Measurements from ENCODE around the gene SETD5. TPM values are rescaled to one million over a fixed set of nuclear protein-coding genes. Genes with fewer than 3 reads are reported as not detected.

SETD5 gene
- total and polyA plus RNA-seq, 8 donors = 25.5 to 78.0 (median 40.7) TPM

GRCh38 chr3:9448071-9448470 is 50.7 kb downstream of the SETD5 start:
- no peak for TF ChIP-seq CTCF (IDR thresholded peaks at IDR 0.05)
- Histone ChIP-seq H3K4me1 (peaks cover 0 to 3% (median 0%) of the 10 kb centered on the region in 3 donors), H3K9me3 (no peaks in the 10 kb centered on the region), H3K36me3 (peaks cover 0 to 84% (median 40%) of the 10 kb centered on the region in 3 donors), H3K27me3 (no peaks in the 10 kb centered on the region), H3K27ac (no peak overlapping the region), H3K4me3 (no peak overlapping the region)
- DNase-seq (no peak), FAIRE-seq (no peak), ATAC-seq (no peak)
- intact Hi-C loops (cut with DNase I) = loop anchor here in 1 of 3 donors (10.0 kb wide), 1 partner anchor 53 kb away; the partner anchor contains the start of gene SETD5
- whole genome bisulfite sequencing, 2 donors = 85 to 87% methylated on average over 4 of the region's 4 CpGs

DNA sequence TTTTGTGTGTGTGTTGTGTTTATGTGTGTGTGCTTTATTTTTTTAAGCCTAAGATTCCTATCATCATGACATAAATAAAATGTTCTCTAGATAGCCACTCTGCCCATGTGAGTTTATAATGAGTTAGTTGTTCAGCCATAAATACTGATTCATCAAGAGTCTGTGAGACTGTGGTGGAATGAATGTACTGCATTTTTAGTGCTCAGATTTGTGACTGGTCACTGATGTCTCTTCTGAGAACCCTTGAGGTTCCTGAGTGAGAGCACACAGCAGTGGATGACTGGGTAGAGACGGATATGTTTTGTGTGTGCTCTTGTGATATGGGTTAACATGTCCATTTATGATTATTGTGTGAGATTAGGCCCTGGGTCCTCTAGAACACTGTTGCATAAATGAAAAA is 51.2 kb downstream of the SETD5 start:
- H3K36me3 ChIP-seq = peaks cover 0 to 86% (median 34%) of the 10 kb centered on the region in 3 donors
- DNase-seq (no peak), ATAC-seq (no peak), FAIRE-seq (no peak)
- intact Hi-C loops (cut with DNase I) = loop anchor here in 1 of 3 donors (10.0 kb wide), 1 partner anchor 54 kb away; the partner anchor contains the start of gene SETD5
- peaks cover 0 to 3% (median 0%) of the 10 kb centered on the region in 3 donors for H3K4me1 ChIP-seq
- no peak overlapping the region for H3K27ac ChIP-seq
- H3K9me3 ChIP-seq = no peaks in the 10 kb centered on the region
- no peaks in the 10 kb centered on the region for H3K27me3 ChIP-seq
- TF ChIP-seq CTCF (IDR thresholded peaks at IDR 0.05) = no peak
- H3K4me3 ChIP-seq = no peak overlapping the region
- 86 to 88% methylated on average over 1 of the region's 1 CpG for WGBS, 2 donors

- 78 to 88% methylated on average over 1 of the region's 1 CpG for WGBS, 2 donors
- DNase-seq (no peak), FAIRE-seq (no peak), ATAC-seq (no peak)
- Histone ChIP-seq H3K4me1 (peaks cover 0 to 3% (median 0%) of the 10 kb centered on the region in 3 donors), H3K9me3 (no peaks in the 10 kb centered on the region), H3K4me3 (no peak overlapping the region), H3K27ac (no peak overlapping the region), H3K36me3 (peaks cover 0 to 87% (median 32%) of the 10 kb centered on the region in 3 donors), H3K27me3 (no peaks in the 10 kb centered on the region)
- intact Hi-C loops (cut with DNase I) = no loop called here
- TF ChIP-seq CTCF (IDR thresholded peaks at IDR 0.05) = no peak
Observed at GRCh38 chr3:9450126-9450525, 52.7 kb downstream of the SETD5 start.

DNA sequence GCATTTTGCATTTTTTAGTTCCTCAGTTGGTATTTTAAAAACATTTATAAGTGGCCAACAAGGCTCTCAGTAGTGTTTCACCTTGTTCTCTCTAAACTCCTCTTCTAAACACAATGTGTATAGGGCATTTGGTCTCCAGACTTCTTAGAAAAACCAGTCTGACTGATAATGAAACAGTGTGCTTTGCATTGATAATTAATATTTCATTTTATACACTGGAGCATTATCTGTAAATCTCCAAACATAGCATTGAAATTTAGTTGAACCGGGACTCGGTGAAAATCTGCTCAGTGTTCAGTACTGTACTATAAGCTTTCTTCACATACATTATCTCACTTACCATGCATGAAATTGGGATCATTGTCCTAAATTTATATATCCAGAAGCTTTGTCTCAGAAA is 53.6 kb downstream of the SETD5 start:
- Histone ChIP-seq H3K27me3 (no peaks in the 10 kb centered on the region), H3K9me3 (no peaks in the 10 kb centered on the region), H3K4me3 (no peak overlapping the region), H3K36me3 (peaks cover 0 to 88% (median 25%) of the 10 kb centered on the region in 3 donors), H3K27ac (no peak overlapping the region), H3K4me1 (peaks cover 0 to 3% (median 0%) of the 10 kb centered on the region in 3 donors)
- FAIRE-seq (no peak), ATAC-seq (no peak), DNase-seq (no peak)
- 92 to 96% methylated on average over 2 of the region's 2 CpGs for WGBS, 2 donors
- intact Hi-C loops (cut with DNase I) = no loop called here
- no peak for TF ChIP-seq CTCF (IDR thresholded peaks at IDR 0.05)

GRCh38 chr3:9452417-9452816 is 55.0 kb downstream of the SETD5 start:
- DNase-seq (no peak), ATAC-seq (no peak), FAIRE-seq (peak; percentile 23)
- H3K27me3 ChIP-seq = no peaks in the 10 kb centered on the region
- no peaks in the 10 kb centered on the region for H3K9me3 ChIP-seq
- 81 to 84% methylated on average over 2 of the region's 2 CpGs for WGBS, 2 donors
- H3K4me3 ChIP-seq = no peak overlapping the region
- H3K27ac ChIP-seq = no peak overlapping the region
- H3K4me1 ChIP-seq = peaks cover 0 to 3% (median 0%) of the 10 kb centered on the region in 3 donors
- intact Hi-C loops (cut with DNase I) = no loop called here
- no peak for TF ChIP-seq CTCF (IDR thresholded peaks at IDR 0.05)
- H3K36me3 ChIP-seq = peaks cover 0 to 86% (median 25%) of the 10 kb centered on the region in 3 donors

Data from pancreas (tissue), 10 donors.